NOMO-1 treated with dmso at 0.1 percent for 144 hours (cell line): ENCODE measurements around the gene CLCA4.
"Not testable (repeated sequence)": the region's sequence is repeated elsewhere in the genome, so short reads cannot be mapped to it uniquely, and the experiment has no call there.

Source experiments
- DNase-seq: peaks from one replicate; lab custom pipeline; 2025; ENCODE audit not compliant: unreplicated experiment; lab: John Stamatoyannopoulos, UW

Gene CLCA4

DNA sequence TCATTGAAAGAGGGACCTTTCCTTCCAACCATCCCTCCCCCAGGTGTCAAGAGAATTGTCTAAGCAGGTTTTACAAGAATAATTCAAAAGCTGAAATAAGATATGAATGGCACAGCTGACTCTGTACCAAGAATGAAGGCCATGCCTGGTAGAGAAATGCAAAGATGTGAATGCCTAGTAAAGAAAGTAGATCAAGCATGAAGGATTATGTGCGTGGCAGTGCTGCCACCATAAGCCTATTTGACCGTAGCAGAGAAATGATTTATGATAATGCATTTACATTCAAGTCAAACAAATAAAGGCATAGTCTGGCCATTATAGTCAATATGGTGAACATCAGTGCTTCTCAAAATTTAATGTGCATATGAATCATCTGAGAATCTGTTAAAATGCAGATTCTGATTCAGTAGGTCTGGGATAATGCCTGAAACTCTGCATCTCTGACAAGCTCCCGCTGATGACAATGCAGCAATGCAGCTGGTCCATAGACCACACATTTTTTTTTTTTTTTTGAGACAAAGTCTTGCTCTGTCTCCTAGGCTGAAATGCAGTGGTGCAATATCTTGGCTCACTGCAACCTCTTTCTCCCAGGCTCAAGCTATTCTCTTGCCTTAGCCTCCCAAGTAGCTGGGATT is 16.6 kb upstream of the CLCA4 start:
- DNase-seq: no peak

DNA sequence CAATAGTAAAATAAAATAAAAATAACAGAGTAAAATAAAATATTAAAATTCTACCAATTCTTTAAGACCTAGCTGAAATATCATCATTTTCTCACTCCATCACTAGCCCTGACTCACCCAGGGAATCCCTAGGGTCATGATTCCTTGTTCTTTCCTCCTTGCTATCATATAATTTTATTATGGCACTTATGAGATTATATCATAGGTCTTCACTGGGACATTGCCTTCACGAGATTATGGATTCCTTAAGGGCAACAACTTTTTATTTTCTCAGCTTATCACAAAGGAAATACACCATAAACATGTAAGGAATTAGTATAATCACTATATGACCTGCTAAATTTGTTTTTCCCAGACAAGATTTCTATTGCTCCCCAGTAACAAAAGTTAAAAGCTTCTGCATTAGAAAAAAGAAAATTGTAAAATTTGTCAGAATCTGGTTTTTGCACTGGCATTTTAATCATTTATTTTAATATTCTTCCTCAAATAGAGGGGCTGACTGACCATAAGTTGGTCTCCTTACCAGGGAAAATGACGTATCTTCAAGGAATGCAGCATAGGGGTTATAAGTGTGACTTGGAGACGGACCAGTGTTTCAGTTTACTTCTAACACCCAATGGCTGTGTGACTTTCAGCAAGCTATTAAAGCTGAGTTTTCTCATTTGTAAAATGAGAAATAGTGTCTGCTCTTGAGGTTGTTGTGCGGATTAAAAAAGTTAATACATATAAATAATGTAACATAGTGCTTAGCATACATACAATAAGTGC is 8.8 kb upstream of the CLCA4 start:
- no peak for DNase-seq

DNA sequence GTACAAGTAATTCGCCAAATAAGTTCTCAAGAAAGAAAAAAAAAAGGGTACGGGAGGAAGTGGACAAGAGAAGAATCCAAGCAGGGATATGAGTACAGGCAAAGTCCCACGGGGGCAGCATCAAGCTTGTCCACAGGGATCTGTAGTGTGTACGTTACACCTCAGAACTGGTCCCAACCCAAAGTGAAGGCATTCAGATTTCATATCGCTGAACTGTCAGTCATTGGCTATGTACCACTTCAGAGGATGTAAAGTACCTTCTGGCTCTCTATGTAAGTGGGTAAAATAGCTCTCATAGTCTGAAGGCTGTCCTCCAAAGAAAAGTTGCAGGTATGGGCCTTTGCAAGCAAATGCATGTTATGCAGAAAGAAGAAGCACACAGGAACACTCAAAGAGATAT is 8.1 kb upstream of the CLCA4 start:
- no peak for DNase-seq

DNA sequence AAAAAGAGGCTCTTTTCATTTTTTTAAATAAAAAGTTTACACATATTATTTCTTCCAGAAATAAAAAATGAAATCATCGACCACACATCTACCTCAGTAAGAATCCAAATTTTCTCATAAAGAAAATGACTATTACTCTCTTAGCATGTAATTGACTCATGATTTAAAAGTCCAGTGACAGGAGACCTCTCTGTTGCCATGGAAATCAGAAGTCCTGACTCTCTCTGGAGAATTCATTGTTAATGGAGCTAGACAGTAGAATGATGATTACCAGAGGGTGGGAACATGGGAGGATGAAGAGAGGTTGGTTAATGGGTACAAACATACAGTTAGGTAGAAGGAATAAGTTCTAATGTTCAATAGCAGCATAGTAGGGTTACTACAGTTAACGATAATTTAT is 5.0 kb upstream of the CLCA4 start:
- no peak for DNase-seq

DNA sequence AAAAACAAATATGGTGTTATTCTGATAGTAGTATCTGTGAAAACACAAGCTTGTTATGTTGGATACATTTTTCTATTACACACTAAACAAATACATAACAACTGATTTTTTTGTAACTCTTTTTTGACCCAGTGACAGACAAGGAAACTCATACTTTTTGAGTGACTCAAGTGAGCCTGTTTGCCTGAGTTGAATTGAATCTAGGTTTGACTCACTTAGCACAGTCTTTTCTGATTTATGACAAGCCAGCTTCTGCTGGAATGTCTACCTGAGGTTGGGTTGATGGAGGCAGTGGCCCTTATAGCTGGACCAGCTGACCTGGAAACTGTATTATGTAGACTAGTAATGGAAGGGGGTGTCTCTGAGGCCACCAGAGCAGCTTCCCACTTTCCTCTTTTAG is 4.2 kb upstream of the CLCA4 start:
- no peak for DNase-seq

DNA sequence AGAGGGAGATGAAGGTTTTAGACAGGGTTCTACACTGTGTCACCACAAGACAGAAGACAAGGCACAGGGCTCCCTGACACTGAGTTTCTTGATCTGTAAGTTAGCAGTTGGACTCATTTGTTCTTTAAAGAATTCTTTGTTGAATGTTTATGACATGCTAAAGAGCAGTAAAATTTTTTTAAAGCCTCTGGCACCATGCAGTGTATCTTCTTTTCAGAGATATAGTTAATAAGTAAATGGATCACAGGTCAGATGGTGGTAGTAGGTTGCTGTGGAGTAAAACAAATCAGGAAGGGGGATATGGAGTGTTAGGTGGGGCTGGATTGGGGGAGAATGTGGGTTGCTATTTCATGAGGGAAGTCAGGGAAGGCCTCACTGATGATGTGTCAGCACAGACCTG is 2.0 kb downstream of the CLCA4 start:
- no peak for DNase-seq

DNA sequence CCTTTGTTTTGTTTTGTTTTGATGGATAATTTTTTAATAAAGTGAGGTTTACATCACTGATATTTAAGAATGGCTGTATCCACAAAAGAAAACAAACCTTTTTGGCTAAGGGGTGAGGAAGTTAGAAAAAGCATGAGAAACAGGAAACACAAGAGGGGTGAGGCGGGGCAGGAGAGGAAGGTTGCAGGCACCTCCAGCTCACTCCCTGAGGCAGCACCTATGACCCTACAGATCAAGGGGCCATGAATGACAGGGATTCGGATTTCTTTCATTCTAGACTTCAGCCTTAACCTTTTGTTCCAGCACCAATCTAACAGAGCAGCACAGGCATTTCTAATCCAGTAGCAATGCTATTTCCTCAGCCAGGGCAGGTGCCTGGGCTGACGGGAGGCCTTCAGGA is 4.4 kb downstream of the CLCA4 start:
- DNase-seq: no peak

DNA sequence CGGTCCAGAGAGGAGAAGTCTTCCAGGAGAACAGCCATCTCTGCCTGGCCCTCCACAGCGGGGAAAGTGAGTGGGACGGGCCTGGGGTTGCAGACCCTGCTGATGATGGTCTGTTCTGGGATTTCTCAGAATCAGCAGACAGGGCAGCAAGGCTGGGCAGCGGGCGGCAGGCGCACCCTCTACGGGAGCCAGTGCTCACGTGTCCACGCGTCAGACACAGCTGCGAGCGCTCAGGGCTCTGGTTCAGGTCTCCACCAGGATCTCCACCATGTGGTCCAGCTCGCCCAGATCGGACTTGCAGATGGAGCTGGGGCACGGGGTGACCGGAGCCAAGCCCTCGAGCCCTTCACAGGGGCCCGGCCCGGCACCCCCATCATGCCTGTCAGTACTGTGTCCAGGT is 5.5 kb downstream of the CLCA4 start:
- no peak for DNase-seq

DNA sequence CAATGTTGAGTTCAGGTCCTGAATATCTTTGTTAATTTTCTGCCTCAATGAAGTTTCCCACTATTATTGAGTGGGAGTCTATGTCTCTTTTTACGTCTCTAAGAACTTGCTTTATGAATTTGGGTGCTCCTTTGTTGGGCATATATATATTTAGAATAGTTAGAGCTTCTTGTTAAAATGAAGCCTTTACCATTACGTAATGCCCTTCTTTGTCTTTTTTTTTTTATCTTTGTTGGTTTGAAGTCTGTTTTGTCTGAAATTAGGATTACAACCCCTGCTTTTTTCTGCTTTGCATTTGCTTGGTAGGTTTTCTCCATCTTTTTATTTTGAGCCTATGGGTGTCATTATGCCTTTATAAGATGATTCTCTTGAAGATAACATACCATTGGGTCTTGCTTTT is 10.9 kb downstream of the CLCA4 start:
- no peak for DNase-seq

DNA sequence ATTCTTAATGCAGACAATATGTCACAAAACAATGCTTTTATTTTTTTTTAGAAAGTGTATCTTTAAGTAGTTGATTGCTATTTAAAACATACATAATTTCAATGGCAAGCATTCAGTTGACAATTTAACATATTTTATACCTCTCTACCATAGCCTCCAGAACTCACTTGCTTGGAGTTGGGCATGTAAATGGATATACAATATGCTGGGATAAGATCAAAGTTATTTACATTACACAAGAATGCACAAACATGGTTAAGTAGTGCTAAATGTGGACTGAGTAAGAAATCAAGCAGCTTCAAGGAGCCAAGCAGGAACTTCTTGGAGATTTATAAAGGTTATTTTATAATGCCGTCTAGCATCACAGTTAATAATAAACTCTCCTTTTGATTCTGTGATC is 17.0 kb downstream of the CLCA4 start:
- DNase-seq: no peak

DNA sequence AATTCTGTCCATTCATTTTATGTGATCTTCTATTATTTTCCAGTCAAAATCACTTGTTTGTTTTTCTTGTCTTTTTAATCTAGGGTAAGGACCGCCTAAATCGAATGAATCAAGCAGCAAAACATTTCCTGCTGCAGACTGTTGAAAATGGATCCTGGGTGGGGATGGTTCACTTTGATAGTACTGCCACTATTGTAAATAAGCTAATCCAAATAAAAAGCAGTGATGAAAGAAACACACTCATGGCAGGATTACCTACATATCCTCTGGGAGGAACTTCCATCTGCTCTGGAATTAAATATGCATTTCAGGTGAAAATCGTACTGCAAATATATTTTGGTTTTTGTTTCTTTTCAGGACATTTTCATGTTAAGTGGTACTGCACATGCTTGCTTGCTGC is 20.5 kb downstream of the CLCA4 start:
- no peak for DNase-seq

DNA sequence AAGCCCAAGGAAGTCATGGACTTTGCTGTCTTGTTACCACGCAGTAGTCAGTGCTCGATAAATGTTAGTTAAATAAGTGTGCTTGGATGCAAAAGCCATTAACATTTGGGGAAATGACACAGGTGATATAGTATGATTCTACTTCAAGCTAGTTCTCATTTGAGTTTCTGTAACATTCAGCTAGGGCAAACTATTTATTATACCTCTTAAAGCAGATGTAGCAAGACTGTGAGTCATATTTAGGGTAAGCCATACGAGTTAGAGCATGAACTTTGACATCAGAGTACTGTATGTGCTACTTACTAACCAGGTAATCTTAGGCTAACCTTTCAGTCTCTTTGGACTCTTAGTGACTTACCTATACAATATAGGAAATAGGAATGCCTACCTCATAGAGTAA is 21.0 kb downstream of the CLCA4 start:
- no peak for DNase-seq

DNA sequence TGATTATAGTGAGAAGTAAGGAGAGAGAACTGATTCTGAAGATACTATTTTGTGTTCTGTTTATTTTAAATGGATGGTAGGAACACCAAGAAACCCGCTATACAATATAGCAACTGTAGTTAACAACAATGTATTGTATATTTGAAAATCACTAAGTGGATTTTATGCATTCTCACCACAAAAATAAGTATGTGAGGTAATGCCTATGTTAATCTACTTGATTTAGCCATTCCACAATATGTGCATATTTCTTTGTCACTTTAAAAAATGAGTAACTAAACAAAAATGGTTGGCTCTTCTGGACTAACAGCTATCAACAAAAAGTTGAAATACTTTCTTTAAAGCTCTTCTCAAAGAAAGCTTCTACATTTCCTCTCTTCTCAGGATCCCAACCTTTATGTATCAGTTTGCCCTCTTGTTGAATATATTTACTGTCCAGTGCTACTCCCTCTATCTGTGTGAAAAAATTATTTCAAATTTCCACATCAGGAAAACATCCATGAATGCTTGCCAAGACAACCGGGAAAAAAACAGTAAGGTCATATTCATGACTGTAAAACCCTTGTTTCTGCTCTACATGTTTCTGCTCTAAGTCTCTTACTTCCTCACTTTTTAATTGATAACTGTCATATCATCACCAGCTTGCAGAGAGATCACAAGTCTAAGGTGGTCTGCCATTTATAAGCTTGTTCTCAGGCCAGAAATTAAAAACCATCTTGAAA is 27.0 kb downstream of the CLCA4 start:
- no peak for DNase-seq

DNA sequence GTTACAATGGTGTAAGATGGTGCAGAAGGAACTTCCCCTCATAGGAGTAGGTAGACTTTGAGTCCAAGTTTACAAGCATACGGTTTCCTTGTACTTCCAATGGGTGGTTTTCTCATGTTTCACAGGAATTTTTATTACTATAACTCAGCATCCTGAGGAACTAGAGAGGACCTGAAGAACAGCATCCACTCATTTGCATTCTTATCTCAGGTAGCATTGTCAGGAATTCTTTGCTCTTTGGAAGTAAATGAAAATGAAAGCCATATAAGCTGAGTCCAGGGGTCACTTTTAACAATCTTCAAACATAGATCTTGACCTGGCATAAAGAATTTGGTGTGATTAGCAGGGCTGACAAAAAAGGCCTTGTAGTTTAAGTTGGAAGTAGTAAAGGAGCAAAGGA is 34.4 kb downstream of the CLCA4 start:
- DNase-seq: no peak

DNA sequence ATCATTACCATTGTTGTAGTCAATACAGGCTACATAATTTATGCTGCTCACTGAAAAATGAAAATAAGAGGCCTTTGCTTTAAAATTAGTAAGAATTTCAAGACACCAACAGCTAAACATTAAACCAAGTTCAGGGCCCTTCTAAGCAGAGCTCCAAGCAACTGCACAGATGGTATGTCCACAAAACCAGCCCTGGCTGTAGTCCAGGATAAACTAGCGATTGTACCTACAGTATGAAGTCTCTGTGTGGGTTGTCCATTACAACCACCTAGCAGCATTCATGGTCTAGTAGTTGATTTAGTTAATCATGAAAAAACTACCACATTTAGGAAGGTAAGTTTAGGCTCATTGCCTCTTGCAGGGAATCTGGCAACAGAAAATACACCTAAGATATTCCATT is 35.3 kb downstream of the CLCA4 start:
- DNase-seq: no peak

DNA sequence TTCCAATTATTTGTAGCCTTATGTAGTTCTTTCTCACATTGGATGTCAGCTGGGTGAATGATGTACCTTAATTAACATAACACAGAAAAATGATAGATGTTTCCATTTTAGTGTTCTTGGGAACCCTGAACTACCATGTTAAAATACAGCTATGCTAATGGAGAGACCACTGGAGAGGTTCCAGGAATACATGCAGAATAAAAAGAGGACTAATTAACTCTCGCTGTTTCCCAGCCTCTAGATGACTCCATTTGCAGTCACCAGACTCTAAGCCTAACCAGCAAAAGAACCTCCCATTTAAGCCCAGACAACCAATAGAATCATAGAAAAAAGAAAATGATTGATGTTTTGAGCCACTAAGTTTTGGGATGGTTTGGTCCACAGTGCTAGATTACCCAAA is 36.2 kb downstream of the CLCA4 start:
- DNase-seq: no peak

DNA sequence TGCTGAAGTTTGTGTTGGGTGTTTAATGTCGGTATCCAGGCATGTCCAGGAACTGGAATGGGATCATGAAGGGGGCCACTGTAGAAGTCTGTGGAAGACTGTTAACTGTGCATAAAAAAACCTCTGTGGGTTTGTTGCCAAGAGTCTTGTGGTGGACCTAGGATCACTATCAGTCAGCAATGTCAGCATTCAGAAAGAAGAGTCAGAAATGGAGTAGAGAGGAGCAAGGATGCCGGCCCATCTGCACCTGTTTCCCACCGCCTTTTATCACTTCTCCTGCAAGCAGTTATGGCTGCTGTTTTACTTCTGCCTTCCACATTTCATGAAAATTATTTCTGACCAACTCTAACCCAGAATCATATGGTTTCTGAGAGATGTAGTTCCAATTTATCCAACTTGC is 36.7 kb downstream of the CLCA4 start:
- DNase-seq: no peak

DNA sequence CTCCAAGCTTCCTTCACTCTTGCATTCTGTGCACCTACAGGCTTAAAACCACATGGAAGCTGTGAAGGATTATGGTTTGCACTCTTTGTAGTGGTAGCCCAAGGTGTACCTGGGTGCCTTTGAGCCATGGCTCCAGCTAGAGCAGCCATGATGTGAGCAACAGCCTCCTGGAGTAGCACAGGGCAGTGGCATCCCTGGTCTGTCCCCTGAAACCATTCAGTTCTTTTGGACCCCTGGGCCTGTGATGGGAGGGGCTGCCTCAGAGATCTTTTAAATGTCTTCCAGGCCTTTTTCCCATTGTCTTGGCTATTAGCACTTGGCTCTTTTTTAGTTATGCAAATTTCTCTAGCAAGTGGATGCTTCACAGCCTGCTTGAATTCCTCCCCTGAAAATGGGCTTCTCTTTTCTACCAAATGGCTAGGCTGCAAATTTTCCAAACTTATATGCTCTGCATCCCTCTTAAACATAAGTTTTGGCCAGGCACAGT is 47.4 kb downstream of the CLCA4 start:
- DNase-seq: no peak

DNA sequence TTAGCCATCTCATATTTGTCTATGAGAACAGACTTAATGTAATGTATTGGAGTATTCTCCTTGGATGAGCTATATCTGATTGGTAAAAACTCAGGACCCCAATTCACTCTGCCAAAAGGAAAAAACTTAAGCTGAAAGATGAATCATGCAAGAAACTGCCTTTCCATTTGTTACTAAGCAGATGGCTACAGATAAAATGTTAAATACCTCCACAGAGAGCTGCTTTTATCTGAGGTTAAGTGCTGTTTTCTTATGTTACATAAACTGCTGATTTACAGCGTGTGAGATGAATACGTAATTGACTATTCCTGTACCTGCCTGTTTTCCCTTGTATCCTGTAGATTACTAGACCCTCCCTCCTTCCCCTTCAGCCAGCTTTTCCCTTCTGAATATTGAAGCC is 49.3 kb downstream of the CLCA4 start:
- no peak for DNase-seq

DNA sequence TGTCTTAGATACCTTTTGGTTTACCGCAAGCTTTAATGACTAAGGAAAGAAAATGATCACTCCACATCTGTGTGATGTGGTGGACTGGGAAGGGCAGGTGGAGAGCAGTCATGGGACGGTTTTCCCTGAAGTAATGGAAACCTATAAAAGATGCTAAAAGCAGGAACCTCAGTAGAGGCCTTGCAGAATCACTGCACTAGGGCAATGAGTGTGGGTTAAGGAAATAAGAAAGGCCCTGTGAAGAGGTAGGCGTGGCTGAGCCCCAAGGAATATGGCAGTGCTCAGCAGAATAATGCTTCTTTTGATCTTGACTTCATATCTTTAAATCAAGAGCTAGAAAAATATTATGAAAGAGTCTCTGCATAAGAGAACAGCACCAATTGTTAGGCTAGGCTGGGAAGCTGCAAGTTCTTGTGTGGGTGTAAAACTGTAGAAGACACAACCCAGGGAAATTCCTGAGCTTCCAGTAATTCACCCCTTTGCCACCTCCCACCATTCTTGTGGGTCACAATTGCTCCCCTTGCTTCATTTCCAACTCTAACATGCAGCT is 49.9 kb downstream of the CLCA4 start:
- DNase-seq: no peak

DNA sequence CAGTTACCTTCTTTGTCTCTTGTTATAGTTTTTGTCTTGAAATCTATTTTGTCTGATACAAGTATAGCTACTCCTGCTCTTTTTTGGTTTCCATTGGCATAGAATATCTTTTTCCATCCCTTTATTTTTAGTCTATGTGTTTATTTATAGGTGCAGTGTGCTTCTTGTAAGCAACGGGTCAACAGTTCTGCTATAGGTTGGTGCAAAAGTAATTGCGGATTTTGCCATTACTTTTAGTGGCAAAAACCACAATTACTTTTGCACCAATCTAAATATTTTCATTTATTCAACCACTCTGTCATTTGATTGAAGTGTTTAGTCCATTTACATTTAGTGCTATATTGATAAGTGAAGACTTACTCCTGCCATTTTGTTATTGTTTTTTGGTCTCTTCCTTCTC is 59.2 kb downstream of the CLCA4 start:
- DNase-seq: not testable (repeated sequence)

DNA sequence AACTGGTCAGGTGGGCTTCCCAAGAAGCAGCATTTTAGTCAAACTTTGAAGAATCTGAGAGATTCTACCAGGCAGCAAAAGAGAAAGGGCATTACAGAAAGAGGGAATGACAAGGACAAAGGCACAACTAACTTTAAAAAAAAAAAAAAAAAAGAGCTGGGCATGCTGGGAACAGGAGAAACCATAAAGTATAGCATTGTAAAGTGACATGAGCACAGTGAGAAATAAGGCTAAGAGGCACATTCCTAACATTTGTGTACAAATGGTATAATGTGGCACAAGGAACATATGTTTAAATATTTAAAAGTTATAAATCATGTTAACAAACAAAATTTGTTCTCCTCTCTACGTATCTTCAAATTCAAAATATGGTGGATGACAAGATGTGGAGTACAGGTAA is 69.6 kb downstream of the CLCA4 start:
- no peak for DNase-seq
